CD4-positive, alpha-beta T cell treated with Interferon alpha-2 for 1 hour (primary cell): Measurements from ENCODE around the gene OR2A2.

ENCODE experiments used
- DNase-seq, 2 donors: peaks; one replicate each; pipeline ENCODE4 v3.0.0-alpha.2; 2020 to 2022

Gene OR2A2

DNA sequence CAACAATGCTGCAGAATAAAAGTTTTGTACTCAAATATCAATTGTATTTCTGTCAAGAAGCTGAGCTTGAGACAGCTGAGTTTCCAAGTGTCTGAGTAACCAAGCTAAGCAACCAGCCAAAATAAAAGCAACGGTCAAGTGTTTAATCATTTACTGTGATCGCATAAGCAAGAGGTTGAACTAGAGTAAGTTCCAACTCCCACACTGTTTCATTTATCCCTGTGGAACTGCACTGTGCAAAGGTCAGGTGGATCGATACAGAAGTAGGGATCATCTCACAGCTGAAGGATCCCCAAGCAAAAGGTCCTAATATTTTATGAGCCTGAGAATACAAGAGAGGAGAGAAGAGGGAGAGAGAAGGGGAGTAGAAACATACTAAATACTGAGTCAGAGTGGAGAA lies 35.0 kb downstream of the OR2A2 start:
- no peak for DNase-seq

DNA sequence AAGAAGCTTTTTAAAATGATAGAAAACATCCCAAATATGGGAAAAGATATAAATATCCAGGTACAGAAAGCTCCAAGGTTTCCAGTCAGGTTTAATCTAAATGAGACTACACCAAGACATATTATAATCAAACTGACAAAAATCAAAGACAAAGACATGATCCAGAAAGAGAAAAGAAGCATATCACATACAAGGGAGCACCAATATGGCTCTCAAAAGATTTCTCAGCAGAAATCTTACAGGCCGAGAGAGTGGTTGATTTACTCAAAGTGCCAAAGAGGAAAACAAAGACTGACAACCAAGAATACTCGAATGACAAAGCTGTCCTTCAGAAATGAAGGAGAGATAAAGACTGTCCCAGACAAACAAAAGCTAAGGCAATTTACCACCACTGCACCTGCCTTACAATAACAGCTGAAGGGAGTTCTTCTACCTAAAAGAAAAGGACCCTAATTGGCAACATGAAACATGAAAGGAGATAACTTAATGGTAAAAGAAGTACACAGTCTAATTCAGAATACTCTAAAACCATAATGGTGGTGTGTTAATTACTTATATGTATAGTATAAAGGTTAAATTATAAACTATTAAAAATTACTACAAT lies 38.9 kb downstream of the OR2A2 start:
- DNase-seq, result no peak

GRCh38 chr7:144158861-144159260 lies 49.5 kb downstream of the OR2A2 start:
- no peak for DNase-seq
